WTC11 (cell line): ENCODE data around the gene NLRP1. TPM values are rescaled to one million over a fixed set of nuclear protein-coding genes. Genes with fewer than 3 reads are reported as not detected.

ENCODE experiments used
- ATAC-seq: fragments of 200-7000 bp; cut with Tn5 transposase; 2 replicates; pipeline ENCODE4 v1.10.0; 2021; ENCODE audit warnings: mild to moderate bottlenecking, moderate library complexity
- CTCF ChIA-PET: fragments of 300-600 bp; sonication (Branson Sonifier 250); formaldehyde crosslinking; loops from one replicate; lab custom pipeline; 2021; ENCODE audit warnings: antibody characterized with exemption; lab: Charles Lee
- POLR2A ChIA-PET: fragments of 350-600 bp; sonication (Branson Sonifier 250); formaldehyde crosslinking; loops from one replicate; lab custom pipeline; 2021; ENCODE audit warnings: antibody characterized with exemption; lab: Charles Lee
- DNase-seq: peaks from one replicate; pipeline ENCODE4 v3.0.0; 2021; ENCODE audit warnings: low spot score
- H3K27ac Mint-ChIP-seq: 2 replicates; pipeline ENCODE4 v1.8.0; 2021; ENCODE audit warnings: mixed read lengths
- H3K27me3 Mint-ChIP-seq: 2 replicates; pipeline ENCODE4 v1.8.0; 2021; ENCODE audit warnings: low read depth, mild to moderate bottlenecking, moderate library complexity, mixed read lengths
- H3K36me3 Mint-ChIP-seq: 2 replicates; pipeline ENCODE4 v1.8.0; 2021; ENCODE audit warnings: mixed read lengths
- H3K4me1 Mint-ChIP-seq: 2 replicates; pipeline ENCODE4 v1.8.0; 2022; ENCODE audit warnings: mixed read lengths
- H3K4me3 Mint-ChIP-seq: 2 replicates; pipeline ENCODE4 v1.8.0; 2021; ENCODE audit warnings: mild to moderate bottlenecking, moderate library complexity, mixed read lengths
- H3K9me3 Mint-ChIP-seq: 2 replicates; pipeline ENCODE4 v1.8.0; 2021; ENCODE audit warnings: mixed read lengths
- ATF1 ChIP-seq: sonication (generic); formaldehyde crosslinking; IDR thresholded peaks from 2 replicates; pipeline ENCODE4 v1.8.1; 2023; ENCODE audit warnings: mild to moderate bottlenecking, moderate library complexity, missing genetic modification reagents
- ATF2 ChIP-seq: sonication (generic); formaldehyde crosslinking; IDR thresholded peaks from 2 replicates; pipeline ENCODE4 v1.8.1; 2022; ENCODE audit warnings: low read depth, missing genetic modification reagents, borderline replicate concordance
- E2F4 ChIP-seq: sonication (generic); formaldehyde crosslinking; IDR thresholded peaks from 2 replicates; pipeline ENCODE4 v1.8.1; 2022; ENCODE audit warnings: low read depth, mild to moderate bottlenecking, moderate library complexity, missing genetic modification reagents, borderline replicate concordance
- FOXK1 ChIP-seq: sonication (generic); formaldehyde crosslinking; IDR thresholded peaks from 2 replicates; pipeline ENCODE4 v1.8.0; 2022; ENCODE audit warnings: mild to moderate bottlenecking, moderate library complexity, missing genetic modification reagents
- FOXP4 ChIP-seq: sonication (generic); formaldehyde crosslinking; IDR thresholded peaks from 2 replicates; pipeline ENCODE4 v1.8.0; 2022; ENCODE audit warnings: mild to moderate bottlenecking, missing genetic modification reagents
- IRF2 ChIP-seq: sonication (generic); formaldehyde crosslinking; IDR thresholded peaks from 2 replicates; pipeline ENCODE4 v1.8.0; 2022; ENCODE audit warnings: low read depth, missing genetic modification reagents, borderline replicate concordance
- KAT7 ChIP-seq: sonication (generic); formaldehyde crosslinking; IDR thresholded peaks from 2 replicates; pipeline ENCODE4 v1.8.1; 2023; ENCODE audit warnings: missing genetic modification reagents, mild to moderate bottlenecking, borderline replicate concordance
- NR1H2 ChIP-seq: sonication (generic); formaldehyde crosslinking; IDR thresholded peaks from 2 replicates; pipeline ENCODE4 v1.9.0; 2021; ENCODE audit warnings: mild to moderate bottlenecking, moderate library complexity, missing genetic modification reagents
- OVOL2 ChIP-seq: fragments of 250-450 bp; sonication (Bioruptor Pico); IDR thresholded peaks from 2 replicates; pipeline ENCODE4 v1.9.0; 2021; ENCODE audit warnings: mild to moderate bottlenecking, borderline replicate concordance
- total RNA-seq: library from RNA; stranded (reverse); gene quantifications from 3 replicates; pipeline ENCODE4 v1.2.3, GENCODE V29; 2021
- TF ChIP-seq, protein P1 (sequence below): sonication (generic); formaldehyde crosslinking; conservative IDR thresholded peaks from 2 replicates; pipeline ENCODE4 v1.8.1; 2023; ENCODE audit warnings: mild to moderate bottlenecking, low read depth, missing genetic modification reagents, moderate library complexity
- TF ChIP-seq, protein P2 (sequence below): fragments of 250-450 bp; sonication (Bioruptor Pico); IDR thresholded peaks from 2 replicates; pipeline ENCODE4 v1.9.0; 2021; ENCODE audit warnings: moderate library complexity, mild to moderate bottlenecking, inconsistent platforms, borderline replicate concordance
- TF ChIP-seq, protein P3 (sequence below): fragments of 250-450 bp; sonication (Bioruptor Pico); IDR thresholded peaks from 2 replicates; pipeline ENCODE4 v1.9.0; 2021; ENCODE audit warnings: mild to moderate bottlenecking
- TF ChIP-seq, protein P4 (sequence below): sonication (generic); formaldehyde crosslinking; IDR thresholded peaks from 2 replicates; pipeline ENCODE4 v1.8.0; 2023; ENCODE audit warnings: missing genetic modification reagents
- TF ChIP-seq, protein P5 (sequence below): sonication (generic); formaldehyde crosslinking; IDR thresholded peaks from 2 replicates; pipeline ENCODE4 v1.8.0; 2022; ENCODE audit warnings: missing genetic modification reagents

Gene NLRP1
- total RNA-seq, 1 experiment from 2014 or later: 17.6 TPM

DNA sequence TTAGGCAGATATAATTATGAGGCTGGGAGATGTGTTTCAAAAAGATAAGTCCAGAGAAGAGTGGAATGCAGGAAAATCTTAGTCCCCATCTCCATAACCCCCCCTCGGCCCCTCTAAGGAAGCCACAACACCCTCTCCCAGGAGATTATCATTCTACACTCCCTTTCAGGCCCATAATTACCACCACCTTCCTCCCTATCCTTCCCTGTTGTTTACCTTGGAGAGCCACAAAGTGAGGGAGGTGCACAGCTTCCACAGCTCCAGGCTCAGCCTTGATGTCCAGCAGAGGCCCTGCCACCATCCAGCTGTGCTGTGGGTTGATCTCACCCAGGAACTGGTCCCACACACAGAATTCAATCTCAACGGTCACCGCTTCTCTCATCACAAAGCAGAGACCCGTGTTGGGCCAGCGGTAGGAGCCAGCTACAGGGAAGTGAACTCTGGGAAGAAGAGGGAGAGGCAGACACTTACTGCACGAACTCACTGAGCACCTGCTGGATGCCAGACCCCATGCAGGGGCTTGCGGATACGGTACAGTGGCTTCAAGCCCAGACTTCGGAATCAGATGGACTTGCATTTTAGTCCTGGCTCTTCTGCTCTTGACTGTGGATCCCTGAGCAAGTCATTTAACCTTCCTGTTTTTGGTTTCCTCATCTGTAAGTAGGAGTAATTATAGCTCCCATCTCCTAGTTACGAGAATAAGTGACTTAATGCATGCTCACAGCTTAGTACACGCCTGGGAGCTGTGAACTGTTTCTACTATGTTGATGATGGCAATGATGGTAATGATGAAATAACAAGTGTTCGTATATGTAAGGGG is 53.8 kb downstream of the NLRP1 start:
- Mint-ChIP-seq H3K27me3 (no peaks in the 10 kb centered on the region; the same call in 1 of the 2 replicates), H3K4me3 (no peak overlapping the region), H3K9me3 (no peaks in the 10 kb centered on the region), H3K36me3 (no peaks in the 10 kb centered on the region), H3K4me1 (no peaks in the 10 kb centered on the region), H3K27ac (no peak overlapping the region)
- CTCF ChIA-PET: no interaction called here
- ATAC-seq (no peak), DNase-seq (no peak)
- POLR2A ChIA-PET: no interaction called here
- TF ChIP-seq, protein P1, sequence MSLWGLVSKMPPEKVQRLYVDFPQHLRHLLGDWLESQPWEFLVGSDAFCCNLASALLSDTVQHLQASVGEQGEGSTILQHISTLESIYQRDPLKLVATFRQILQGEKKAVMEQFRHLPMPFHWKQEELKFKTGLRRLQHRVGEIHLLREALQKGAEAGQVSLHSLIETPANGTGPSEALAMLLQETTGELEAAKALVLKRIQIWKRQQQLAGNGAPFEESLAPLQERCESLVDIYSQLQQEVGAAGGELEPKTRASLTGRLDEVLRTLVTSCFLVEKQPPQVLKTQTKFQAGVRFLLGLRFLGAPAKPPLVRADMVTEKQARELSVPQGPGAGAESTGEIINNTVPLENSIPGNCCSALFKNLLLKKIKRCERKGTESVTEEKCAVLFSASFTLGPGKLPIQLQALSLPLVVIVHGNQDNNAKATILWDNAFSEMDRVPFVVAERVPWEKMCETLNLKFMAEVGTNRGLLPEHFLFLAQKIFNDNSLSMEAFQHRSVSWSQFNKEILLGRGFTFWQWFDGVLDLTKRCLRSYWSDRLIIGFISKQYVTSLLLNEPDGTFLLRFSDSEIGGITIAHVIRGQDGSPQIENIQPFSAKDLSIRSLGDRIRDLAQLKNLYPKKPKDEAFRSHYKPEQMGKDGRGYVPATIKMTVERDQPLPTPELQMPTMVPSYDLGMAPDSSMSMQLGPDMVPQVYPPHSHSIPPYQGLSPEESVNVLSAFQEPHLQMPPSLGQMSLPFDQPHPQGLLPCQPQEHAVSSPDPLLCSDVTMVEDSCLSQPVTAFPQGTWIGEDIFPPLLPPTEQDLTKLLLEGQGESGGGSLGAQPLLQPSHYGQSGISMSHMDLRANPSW (CRISPR knock-in tag): no peak
- TF ChIP-seq, protein P2, sequence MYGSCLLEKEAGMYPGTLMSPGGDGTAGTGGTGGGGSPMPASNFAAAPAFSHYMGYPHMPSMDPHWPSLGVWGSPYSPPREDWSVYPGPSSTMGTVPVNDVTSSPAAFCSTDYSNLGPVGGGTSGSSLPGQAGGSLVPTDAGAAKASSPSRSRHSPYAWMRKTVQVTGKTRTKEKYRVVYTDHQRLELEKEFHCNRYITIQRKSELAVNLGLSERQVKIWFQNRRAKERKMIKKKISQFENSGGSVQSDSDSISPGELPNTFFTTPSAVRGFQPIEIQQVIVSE (CRISPR knock-in tag): no peak
- TF ChIP-seq FOXK1: no peak
- TF ChIP-seq ATF1 (CRISPR knock-in tag): no peak
- no peak for TF ChIP-seq NR1H2 (CRISPR knock-in tag)
- no peak for TF ChIP-seq OVOL2 (CRISPR knock-in tag)
- TF ChIP-seq ATF2 (CRISPR knock-in tag): no peak
- TF ChIP-seq, protein P3, sequence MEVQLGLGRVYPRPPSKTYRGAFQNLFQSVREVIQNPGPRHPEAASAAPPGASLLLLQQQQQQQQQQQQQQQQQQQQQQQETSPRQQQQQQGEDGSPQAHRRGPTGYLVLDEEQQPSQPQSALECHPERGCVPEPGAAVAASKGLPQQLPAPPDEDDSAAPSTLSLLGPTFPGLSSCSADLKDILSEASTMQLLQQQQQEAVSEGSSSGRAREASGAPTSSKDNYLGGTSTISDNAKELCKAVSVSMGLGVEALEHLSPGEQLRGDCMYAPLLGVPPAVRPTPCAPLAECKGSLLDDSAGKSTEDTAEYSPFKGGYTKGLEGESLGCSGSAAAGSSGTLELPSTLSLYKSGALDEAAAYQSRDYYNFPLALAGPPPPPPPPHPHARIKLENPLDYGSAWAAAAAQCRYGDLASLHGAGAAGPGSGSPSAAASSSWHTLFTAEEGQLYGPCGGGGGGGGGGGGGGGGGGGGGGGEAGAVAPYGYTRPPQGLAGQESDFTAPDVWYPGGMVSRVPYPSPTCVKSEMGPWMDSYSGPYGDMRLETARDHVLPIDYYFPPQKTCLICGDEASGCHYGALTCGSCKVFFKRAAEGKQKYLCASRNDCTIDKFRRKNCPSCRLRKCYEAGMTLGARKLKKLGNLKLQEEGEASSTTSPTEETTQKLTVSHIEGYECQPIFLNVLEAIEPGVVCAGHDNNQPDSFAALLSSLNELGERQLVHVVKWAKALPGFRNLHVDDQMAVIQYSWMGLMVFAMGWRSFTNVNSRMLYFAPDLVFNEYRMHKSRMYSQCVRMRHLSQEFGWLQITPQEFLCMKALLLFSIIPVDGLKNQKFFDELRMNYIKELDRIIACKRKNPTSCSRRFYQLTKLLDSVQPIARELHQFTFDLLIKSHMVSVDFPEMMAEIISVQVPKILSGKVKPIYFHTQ (CRISPR knock-in tag): no peak
- TF ChIP-seq, protein P4, sequence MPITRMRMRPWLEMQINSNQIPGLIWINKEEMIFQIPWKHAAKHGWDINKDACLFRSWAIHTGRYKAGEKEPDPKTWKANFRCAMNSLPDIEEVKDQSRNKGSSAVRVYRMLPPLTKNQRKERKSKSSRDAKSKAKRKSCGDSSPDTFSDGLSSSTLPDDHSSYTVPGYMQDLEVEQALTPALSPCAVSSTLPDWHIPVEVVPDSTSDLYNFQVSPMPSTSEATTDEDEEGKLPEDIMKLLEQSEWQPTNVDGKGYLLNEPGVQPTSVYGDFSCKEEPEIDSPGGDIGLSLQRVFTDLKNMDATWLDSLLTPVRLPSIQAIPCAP: no peak
- TF ChIP-seq KAT7: no peak
- TF ChIP-seq, protein P5, sequence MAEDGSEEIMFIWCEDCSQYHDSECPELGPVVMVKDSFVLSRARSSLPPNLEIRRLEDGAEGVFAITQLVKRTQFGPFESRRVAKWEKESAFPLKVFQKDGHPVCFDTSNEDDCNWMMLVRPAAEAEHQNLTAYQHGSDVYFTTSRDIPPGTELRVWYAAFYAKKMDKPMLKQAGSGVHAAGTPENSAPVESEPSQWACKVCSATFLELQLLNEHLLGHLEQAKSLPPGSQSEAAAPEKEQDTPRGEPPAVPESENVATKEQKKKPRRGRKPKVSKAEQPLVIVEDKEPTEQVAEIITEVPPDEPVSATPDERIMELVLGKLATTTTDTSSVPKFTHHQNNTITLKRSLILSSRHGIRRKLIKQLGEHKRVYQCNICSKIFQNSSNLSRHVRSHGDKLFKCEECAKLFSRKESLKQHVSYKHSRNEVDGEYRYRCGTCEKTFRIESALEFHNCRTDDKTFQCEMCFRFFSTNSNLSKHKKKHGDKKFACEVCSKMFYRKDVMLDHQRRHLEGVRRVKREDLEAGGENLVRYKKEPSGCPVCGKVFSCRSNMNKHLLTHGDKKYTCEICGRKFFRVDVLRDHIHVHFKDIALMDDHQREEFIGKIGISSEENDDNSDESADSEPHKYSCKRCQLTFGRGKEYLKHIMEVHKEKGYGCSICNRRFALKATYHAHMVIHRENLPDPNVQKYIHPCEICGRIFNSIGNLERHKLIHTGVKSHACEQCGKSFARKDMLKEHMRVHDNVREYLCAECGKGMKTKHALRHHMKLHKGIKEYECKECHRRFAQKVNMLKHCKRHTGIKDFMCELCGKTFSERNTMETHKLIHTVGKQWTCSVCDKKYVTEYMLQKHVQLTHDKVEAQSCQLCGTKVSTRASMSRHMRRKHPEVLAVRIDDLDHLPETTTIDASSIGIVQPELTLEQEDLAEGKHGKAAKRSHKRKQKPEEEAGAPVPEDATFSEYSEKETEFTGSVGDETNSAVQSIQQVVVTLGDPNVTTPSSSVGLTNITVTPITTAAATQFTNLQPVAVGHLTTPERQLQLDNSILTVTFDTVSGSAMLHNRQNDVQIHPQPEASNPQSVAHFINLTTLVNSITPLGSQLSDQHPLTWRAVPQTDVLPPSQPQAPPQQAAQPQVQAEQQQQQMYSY (CRISPR knock-in tag): no peak
- no peak for TF ChIP-seq FOXP4 (CRISPR knock-in tag)
- no peak for TF ChIP-seq IRF2 (CRISPR knock-in tag)
- no peak for TF ChIP-seq E2F4 (CRISPR knock-in tag)
